ENCODE measurements around the gene ADH1C. TPM values are rescaled to one million over a fixed set of nuclear protein-coding genes. Genes with fewer than 3 reads are reported as not detected.
"Not testable (repeated sequence)": the region's sequence is repeated elsewhere in the genome, so short reads cannot be mapped to it uniquely, and the experiment has no call there.

ADH1C gene
- total RNA-seq, 1 donor: 1.4 TPM

DNA sequence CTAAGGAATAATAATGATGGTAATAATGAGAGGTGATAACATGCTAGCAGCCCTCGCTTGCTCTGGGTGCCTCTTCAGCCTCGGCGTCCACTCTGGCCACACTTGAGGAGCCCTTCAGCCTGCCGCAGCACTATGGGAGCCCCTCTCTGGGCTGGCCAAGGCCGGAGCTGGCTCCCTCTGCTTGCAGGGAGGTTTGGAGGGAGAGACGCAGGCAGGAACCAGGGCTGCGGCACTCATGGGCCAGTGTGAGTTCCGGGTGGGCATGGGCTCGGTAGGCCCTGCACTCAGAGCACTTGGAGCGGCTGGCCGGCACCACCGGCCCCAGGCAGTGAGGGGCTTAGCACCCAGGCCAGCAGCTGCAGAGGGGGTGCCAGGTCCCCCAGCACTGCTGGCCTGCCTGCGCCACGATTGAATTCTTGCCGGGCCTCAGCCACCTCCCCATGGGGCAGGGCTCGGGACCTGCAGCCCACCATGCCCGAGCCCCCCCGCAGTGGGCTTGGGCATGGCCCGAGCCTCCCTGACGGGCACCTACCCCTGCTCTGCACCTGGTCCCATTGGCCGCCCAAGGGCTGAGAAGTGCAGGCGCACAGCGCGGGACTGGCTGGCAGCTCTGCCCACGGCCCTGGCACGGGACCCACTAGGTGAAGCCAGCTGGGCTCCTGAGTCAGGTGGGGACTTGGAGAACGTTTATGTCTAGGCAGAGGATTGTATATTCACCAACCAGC, 7.1 kb upstream of the ADH1C start:
- DNase-seq (ENCODE audit: low read depth): no peak
- TF ChIP-seq, protein P1, sequence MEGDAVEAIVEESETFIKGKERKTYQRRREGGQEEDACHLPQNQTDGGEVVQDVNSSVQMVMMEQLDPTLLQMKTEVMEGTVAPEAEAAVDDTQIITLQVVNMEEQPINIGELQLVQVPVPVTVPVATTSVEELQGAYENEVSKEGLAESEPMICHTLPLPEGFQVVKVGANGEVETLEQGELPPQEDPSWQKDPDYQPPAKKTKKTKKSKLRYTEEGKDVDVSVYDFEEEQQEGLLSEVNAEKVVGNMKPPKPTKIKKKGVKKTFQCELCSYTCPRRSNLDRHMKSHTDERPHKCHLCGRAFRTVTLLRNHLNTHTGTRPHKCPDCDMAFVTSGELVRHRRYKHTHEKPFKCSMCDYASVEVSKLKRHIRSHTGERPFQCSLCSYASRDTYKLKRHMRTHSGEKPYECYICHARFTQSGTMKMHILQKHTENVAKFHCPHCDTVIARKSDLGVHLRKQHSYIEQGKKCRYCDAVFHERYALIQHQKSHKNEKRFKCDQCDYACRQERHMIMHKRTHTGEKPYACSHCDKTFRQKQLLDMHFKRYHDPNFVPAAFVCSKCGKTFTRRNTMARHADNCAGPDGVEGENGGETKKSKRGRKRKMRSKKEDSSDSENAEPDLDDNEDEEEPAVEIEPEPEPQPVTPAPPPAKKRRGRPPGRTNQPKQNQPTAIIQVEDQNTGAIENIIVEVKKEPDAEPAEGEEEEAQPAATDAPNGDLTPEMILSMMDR (IDR thresholded peaks at IDR 0.05; ENCODE audit: insufficient read depth, low read length): no peak
- no peak overlapping the region for H3K4me3 ChIP-seq (ENCODE audit: low read depth, low read length)

DNA sequence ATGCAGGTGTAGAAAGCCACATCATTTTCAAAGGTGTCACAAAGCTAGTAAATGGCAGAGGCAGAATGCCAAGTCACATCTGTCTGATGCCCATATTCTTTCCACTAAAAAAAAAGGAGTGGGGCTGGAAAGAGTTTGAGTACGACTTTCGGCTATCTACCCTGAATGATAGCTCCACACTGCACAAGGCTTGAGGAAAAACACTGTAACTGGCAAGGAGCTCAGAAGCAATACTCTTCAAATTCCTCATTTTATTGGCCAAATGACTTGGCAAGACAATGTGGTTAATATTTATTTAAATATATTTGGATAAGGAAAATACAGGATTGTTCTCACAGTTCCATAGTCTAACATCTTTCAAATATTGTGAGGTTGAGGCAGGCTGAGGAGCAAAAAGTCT, 5.4 kb upstream of the ADH1C start:
- H3K4me3 ChIP-seq (ENCODE audit: low read depth, low read length): no peak overlapping the region
- TF ChIP-seq, protein P1 (IDR thresholded peaks at IDR 0.05; ENCODE audit: insufficient read depth, low read length): no peak
- no peak for DNase-seq (ENCODE audit: low read depth)

DNA sequence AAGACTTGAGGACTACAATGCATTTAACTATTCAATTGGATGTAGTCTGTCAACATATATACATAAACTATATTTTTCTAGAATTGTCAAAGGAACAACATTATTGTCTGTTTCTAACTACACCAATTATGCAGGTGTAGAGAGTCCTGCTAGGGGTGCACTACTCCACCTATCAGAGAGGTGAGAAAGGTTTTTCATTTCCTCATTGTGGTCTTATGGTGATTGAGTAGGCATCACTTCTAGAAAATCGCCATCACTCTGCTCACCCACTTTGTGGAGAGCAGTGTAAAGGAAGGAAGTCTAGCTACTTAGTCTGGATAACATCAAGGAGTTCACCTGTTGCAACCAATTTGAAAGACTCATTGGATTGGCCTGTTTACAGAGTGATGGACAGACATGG, 4.4 kb upstream of the ADH1C start:
- H3K4me3 ChIP-seq (ENCODE audit: low read depth, low read length): no peak overlapping the region
- TF ChIP-seq, protein P1 (IDR thresholded peaks at IDR 0.05; ENCODE audit: insufficient read depth, low read length): no peak
- DNase-seq (ENCODE audit: low read depth): no peak

DNA sequence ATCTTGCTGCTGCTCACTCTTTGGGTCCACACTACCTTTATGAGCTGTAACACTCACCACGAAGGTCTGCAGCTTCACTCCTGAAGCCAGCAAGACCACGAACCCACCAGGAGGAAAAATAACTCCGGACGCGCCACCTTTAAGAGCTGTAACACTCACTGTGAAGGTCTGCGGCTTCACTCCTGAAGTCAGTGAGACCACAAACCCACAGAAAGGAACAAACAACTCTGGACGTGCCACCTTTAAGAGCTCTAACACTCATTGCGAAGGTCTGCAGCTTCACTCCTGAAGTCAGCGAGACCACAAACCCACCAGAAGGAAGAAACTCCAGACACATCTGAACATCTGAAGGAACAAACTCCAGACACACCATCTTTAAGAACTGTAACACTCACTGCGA, 3.6 kb upstream of the ADH1C start:
- H3K4me3 ChIP-seq (ENCODE audit: low read depth, low read length); DNase-seq (ENCODE audit: low read depth): not testable (repeated sequence)

DNA sequence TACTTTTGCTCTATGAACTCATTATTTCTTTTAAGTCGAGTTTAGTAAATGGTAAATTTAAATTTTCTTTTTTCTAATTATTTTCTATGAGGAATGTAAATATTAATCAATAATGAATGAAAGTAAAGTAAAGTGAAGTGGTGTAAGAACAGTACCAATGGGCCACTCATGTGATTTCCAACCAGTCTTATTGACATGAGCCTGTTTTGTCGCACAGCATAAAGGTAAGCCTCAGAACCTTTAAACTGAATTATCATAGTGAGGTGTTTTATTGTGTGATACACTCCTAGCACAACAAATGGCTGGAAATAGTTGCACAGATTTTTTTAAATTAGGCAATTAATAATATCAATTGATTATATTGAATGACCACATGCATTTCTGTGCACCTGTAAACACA, 1.1 kb downstream of the ADH1C start:
- DNase-seq (ENCODE audit: low read depth): no peak
- TF ChIP-seq, protein P1 (IDR thresholded peaks at IDR 0.05; ENCODE audit: insufficient read depth, low read length): no peak
- H3K4me3 ChIP-seq (ENCODE audit: low read depth, low read length): no peak overlapping the region

DNA sequence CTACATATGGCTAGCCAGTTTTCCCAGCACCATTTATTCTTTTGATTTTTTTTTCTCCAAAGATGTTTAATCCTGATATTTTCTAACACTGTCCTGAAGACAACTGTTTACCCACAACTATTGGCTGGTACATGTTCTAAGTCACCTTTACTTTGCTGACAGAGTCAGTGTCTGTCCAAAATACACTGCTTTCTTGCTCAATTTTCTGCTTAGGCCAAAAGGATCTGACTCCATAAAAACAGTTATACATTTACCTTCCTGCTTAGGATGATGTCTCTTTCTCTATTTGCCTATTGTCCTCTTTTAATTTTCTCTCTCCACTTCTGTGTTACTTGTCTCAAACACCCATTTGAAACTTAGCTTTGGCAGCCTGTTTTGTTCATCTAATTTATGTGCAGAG, 3.2 kb downstream of the ADH1C start:
- DNase-seq (ENCODE audit: low read depth): no peak
- TF ChIP-seq, protein P1 (IDR thresholded peaks at IDR 0.05; ENCODE audit: insufficient read depth, low read length): no peak
- H3K4me3 ChIP-seq (ENCODE audit: low read depth, low read length): no peak overlapping the region

DNA sequence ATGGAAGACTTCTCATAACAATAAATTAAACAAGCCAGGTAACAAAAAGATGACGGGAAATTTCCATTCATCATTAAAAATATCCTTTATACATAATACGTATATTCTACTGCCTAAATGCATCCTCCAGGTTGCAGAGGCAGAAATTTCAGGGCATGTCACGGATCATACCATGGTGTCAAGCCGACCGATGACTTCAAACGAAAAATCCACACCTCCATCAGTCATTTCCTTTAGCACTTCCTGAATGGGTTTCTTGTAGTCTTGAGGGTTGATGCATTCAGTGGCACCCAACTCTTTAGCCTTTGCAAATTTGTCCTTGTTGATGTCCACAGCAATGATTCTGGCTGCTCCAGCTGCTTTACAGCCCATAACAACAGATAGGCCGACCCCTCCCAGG, 9.9 kb downstream of the ADH1C start:
- H3K4me3 ChIP-seq (ENCODE audit: low read depth, low read length); DNase-seq (ENCODE audit: low read depth): not testable (repeated sequence)

DNA sequence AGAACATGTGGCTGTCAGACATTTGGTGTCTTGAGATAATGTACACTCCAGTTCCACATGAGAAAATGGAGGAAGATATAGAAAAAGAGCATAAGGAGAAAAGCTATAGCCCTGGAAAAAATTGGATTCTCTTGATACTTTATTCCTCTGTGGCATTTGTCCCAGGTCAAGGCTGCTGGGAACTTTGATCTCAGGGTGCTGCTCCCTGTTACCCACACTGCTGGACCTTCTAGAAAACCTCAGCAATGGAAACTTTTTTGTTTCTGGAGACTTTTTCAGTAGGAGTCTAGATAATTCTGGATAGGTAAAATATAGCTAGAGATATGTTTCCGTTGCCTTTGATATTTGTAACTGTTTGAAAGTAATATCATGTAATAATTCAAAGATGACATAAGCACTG, 11.1 kb downstream of the ADH1C start:
- H3K4me3 ChIP-seq (ENCODE audit: low read depth, low read length): no peak overlapping the region
- TF ChIP-seq, protein P1 (IDR thresholded peaks at IDR 0.05; ENCODE audit: insufficient read depth, low read length): no peak
- DNase-seq (ENCODE audit: low read depth): no peak
